ENCODE results near the gene ZNF556. TPM values are rescaled to one million over a fixed set of nuclear protein-coding genes. Genes with fewer than 3 reads are reported as not detected.

Gene ZNF556
- total RNA-seq, 1 experiment from 2014 or later: 0.04 TPM

DNA sequence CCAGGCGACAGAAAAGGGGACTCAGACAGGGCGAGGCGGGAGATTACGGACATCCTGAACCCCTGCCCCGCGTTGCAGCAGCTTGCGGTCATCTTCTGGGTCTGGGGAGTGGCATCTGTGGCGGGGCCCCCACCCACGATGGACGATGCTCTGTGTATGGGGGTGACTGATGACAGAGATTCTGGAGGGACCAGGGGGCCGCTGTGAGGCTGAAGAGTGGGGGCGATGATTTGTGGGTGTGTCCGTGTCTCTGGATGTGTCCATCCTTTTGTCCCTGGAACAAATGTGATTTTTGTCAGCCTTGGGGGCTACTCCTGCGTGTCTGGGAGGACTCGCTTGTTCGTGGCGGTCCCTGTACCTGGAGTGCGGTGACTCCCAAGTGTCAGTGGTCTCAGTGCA is 59.9 kb downstream of the ZNF556 start:
- ATAC-seq: no peak

More for the DNA sequence above, 59.9 kb downstream of the ZNF556 start:
- H3F3A ChIP-seq (ENCODE audit: low read length, unreplicated experiment): no peaks in the 10 kb centered on the region
- H3K36me3 ChIP-seq (ENCODE audit: low read depth, low read length): no peaks in the 10 kb centered on the region; the same call in 1 of the 2 replicates
- H3K4me1 ChIP-seq (ENCODE audit: insufficient read depth, low read length): peaks cover 18% of the 10 kb centered on the region
- ChIA-PET POLR2A (ENCODE audit: unreplicated experiment) (no interaction called here), CTCF (no interaction called here)
- H2AFZ ChIP-seq (ENCODE audit: low read length): no peak overlapping the region
- H3K9me3 ChIP-seq (ENCODE audit: low read length): no peaks in the 10 kb centered on the region
- H4K20me1 ChIP-seq (ENCODE audit: low read length): no peaks in the 10 kb centered on the region
- no peaks in the 10 kb centered on the region for H3K79me2 ChIP-seq (ENCODE audit: low read length)
- no peaks in the 10 kb centered on the region for H3K9me2 ChIP-seq (replicated peaks; ENCODE audit: low read length)
- no peak for DNase-seq
- no peak for TF ChIP-seq CTCF (conservative IDR thresholded peaks at IDR 0.05; ENCODE audit: low read depth, low read length)
- TF ChIP-seq EZH2phosphoT487 (IDR thresholded peaks at IDR 0.05; ENCODE audit: borderline replicate concordance, low read length): no peak
- TF ChIP-seq EZH2 (IDR thresholded peaks at IDR 0.05; ENCODE audit: low read length, unreplicated experiment): no peak
- no peak overlapping the region for H3K9ac ChIP-seq (ENCODE audit: low read length)
- intact Hi-C loops (cut with micrococcal nuclease): no loop called here
- H3K27me3 ChIP-seq (ENCODE audit: low read length): no peaks in the 10 kb centered on the region
- H3K4me3 ChIP-seq (ENCODE audit: low read length): no peak overlapping the region
- no TSS peak for BruUV-seq (replicated peaks)
- H3K4me2 ChIP-seq (ENCODE audit: low read length): no peak overlapping the region
- H3K27ac ChIP-seq (ENCODE audit: low read length): no peak overlapping the region

Other genes starting within 250 kb of the ZNF556 start
- 1.1 and 1.2 TPM in 2 replicates for gene GNG7, start 164.6 kb upstream of the ZNF556 start, total RNA-seq (2014; rRNA removed)
- gene DIRAS1, start 146.0 kb upstream of the ZNF556 start, total RNA-seq (2014; rRNA removed): 1.7 and 2.0 TPM in 2 replicates
- 87.4 and 92.4 TPM in 2 replicates for gene SLC39A3, start 127.3 kb upstream of the ZNF556 start, total RNA-seq (2014; rRNA removed)
- 78.6 and 89.6 TPM in 2 replicates for gene SGTA, start 84.1 kb upstream of the ZNF556 start, total RNA-seq (2014; rRNA removed)
- 221 and 270 TPM in 2 replicates for gene THOP1, start 81.8 kb upstream of the ZNF556 start, total RNA-seq (2014; rRNA removed)
- 1.6 and 2.3 TPM in 2 replicates for gene ZNF554, start 47.5 kb upstream of the ZNF556 start, total RNA-seq (2014; rRNA removed)
- gene ZNF555, start 25.9 kb upstream of the ZNF556 start, total RNA-seq (2014; rRNA removed): 0.75 and 0.84 TPM in 2 replicates
- 1.6 and 3.3 TPM in 2 replicates for gene ZNF57, start 33.6 kb downstream of the ZNF556 start, total RNA-seq (2014; rRNA removed)
- 2.1 and 5.1 TPM in 2 replicates for gene ZNF77, start 77.6 kb downstream of the ZNF556 start, total RNA-seq (2014; rRNA removed)
- gene TLE6, start 110.2 kb downstream of the ZNF556 start, total RNA-seq (2014; rRNA removed): 1.9 and 4.1 TPM in 2 replicates
- gene TLE2, start 161.9 kb downstream of the ZNF556 start, total RNA-seq (2014; rRNA removed): 7.7 and 10.0 TPM in 2 replicates
- 351 and 407 TPM in 2 replicates for gene TLE5, start 195.2 kb downstream of the ZNF556 start, total RNA-seq (2014; rRNA removed)
- gene GNA11, start 227.0 kb downstream of the ZNF556 start, total RNA-seq (2014; rRNA removed): 59.6 and 89.4 TPM in 2 replicates

Data from PC-3 (cell line).